GM19463 (cell line): Measurements from ENCODE around the gene LPCAT3.
"Not testable (repeated sequence)": the region's sequence is repeated elsewhere in the genome, so short reads cannot be mapped to it uniquely, and the experiment has no call there.

Experiments used
- ATAC-seq: cut with Tn5 transposase; IDR thresholded peaks from one replicate; pipeline ENCODE4 v1.9.1; 2021; ENCODE audit warnings: mild to moderate bottlenecking, moderate library complexity; ENCODE audit not compliant: unreplicated experiment

The LPCAT3 gene, protein sequence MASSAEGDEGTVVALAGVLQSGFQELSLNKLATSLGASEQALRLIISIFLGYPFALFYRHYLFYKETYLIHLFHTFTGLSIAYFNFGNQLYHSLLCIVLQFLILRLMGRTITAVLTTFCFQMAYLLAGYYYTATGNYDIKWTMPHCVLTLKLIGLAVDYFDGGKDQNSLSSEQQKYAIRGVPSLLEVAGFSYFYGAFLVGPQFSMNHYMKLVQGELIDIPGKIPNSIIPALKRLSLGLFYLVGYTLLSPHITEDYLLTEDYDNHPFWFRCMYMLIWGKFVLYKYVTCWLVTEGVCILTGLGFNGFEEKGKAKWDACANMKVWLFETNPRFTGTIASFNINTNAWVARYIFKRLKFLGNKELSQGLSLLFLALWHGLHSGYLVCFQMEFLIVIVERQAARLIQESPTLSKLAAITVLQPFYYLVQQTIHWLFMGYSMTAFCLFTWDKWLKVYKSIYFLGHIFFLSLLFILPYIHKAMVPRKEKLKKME

DNA sequence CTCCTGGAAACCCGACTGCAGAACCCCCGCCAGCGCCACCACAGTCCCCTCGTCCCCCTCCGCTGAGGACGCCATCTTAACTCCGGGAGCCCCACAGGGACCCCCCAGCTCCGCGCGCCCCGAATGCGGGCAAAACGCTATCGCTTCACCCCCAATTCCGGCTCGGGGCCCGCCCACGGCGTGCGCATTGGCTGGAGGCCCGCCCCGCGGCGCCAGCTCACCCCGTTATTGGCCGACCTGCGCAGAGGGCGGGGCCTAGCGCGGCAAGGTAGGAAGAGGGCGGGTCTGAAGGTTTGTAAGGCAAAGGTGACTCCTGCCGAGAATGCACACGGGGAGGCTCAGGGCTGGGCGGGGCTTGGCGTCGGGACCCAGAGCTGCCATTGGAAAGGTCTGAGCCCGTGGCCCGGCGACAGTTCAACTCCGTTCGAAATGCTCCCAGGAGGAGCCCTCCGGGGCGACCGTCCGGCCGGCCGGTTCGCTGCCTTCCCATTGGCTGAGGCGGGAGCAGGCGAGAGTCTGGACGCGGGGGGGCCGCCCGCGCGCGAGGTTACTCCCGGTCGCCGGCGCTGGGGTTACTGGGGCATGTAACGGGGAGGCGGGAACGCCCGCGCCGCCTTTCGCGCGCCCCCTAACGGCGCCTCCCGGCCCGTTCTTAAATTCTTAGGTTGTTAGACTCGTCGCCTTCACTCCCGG lies at the start of gene LPCAT3:
Gene LPCAT3 (minus strand): TSS at position 127 of the 693 bp plus-strand sequence. CDS start 52 bp downstream, at position 75.
- ATAC-seq, result peak; percentile 96

DNA sequence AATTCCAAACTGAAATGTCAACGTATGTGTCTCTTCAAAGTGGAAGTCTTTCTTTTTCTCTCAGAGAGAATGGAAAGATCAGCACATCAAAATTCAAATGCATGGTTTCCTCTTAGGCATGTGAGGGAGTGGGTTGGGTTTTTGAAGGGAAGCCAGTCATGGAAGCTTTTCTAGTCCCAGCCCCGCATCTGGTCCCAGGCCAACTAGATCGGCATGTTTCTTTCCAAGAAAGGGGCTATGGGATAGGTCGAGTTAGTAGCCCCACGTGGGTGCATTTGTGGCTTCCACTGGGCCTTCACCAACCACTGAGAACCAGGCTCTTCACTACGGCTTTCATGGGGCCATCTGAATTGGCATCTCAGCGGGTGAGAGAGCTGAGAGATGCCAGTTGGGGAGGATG lies 48.8 kb upstream of the LPCAT3 start:
- no peak for ATAC-seq

DNA sequence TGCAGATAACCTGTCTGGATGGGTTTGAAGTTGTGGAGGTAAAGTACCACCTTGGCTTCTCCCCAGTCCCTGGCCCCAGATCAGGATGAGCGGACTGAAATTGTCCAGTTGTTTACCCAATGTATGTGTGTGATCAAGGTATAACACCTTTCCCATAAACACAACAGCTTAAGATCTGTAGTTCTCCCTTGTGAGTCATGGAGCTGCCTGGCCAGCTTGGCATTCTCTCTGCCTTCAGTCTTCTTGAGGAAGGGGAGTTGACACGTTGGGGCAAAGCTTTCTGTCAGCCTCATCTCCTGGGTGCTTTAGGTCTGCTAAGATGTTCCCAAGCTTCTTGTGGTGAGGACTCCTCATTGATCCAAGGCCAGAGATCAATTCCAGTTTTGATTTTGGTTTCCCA lies 48.3 kb upstream of the LPCAT3 start:
- ATAC-seq, result no peak

DNA sequence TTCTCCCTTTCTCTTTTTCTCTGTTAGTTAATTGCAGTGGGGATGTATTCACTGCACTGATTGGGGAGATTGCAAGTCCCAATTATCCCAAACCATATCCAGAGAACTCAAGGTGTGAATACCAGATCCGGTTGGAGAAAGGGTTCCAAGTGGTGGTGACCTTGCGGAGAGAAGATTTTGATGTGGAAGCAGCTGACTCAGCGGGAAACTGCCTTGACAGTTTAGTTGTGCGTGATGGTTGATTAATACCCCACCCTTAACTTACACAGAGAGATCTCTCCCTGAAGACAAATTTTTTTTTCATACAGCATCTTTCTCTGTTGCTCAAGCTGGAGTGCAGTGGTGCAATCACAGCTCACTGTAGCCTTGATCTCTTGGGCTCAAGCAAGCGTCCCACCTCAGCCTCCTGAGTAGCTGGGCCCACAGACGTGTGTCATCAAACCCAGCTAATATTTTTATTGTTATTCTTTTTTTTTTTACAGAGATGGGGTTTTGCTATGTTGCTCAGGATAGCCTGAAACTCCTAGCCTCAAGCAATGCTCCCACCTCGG lies 46.9 kb upstream of the LPCAT3 start:
- ATAC-seq, result no peak

DNA sequence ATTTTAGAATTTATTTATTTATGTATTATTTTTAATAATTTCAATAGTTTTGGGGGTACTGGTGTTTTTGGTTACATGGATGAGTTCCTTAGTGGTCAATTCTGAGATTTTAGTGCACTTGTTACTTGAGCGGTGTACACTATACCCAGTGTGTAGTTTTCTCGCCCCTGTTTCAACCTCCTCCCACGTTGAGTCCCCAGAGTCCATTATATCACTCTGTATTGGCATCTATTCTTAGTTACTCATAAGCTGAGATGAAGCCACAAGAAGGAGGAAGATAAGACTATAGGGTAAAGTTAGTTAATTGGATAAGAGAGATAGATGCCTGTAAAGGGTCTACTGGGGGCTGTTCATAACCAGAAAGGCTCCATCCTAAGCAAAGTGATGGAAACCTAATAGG lies 46.2 kb upstream of the LPCAT3 start:
- no peak for ATAC-seq

DNA sequence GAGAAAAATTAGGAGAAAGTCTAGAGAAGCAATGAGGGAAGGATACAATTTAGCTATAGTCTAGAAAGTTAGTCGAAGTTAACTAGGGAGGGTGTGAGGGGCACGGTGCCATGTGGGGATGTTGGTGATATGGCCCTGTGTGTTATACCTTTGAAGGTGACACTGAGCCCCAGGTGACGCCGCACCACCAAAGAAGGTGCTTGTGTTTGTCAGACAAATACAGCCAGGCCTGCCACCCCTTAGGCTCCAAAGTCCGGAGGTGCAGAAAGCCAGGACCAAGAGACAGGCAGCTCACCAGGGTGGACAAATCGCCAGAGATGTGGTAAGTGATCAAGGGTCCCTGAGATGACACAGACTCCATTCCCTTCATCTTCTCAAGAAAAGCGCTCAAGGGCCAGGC lies 43.3 kb upstream of the LPCAT3 start:
- ATAC-seq, result no peak

DNA sequence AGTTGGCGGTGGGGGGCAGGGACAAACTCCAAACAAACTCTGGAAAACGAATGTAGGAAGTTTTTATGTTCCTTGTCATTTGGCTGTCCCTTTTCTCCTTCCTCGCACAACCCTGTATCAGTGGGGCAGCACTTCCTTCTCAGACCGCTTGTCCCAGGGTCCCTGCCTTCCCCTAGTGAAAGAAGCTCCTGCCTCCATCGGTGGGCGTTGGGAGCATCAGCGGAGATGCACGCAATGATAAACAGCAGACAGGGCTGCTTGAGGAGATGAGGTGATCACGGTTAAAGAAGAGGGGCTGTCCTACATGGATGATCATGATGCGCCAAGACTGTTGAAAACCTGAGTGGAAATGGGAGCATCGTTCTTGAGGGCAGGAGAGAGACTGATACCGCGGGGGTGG lies 42.9 kb upstream of the LPCAT3 start:
- no peak for ATAC-seq

DNA sequence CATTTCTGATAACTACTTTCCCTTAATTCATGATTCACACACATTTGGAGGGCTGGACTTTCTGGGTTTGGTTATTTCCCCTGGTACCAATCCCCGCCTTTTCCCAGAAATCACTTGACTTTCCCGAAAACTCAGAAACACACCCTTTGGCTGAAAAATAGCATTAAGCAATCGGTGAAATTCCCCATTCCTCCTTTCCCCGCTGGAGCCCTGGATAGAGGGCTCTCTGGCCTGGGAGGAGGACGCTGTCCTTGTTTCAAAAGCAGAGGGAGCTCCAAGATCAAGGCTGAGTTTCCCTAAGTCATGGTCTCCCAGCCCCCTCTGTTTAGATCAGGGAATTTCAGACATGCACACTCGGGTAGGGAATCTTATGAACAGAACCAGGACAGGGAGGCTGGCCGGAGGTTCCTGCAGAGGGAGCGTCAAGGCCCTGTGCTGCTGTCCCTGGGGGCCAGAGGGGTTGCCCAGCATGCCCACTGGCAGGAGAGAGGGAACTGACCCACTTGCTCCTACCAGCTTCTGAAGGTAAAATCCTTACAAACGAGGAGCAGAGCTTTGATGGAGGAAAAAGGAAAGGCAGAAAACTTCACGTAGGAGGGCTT lies 42.2 kb upstream of the LPCAT3 start, which contains the start of gene C1S:
Gene C1S (plus strand): TSS at position 366 of the 602 bp plus-strand sequence. CDS start 1,195 bp downstream, outside the sequence.
- no peak for ATAC-seq

DNA sequence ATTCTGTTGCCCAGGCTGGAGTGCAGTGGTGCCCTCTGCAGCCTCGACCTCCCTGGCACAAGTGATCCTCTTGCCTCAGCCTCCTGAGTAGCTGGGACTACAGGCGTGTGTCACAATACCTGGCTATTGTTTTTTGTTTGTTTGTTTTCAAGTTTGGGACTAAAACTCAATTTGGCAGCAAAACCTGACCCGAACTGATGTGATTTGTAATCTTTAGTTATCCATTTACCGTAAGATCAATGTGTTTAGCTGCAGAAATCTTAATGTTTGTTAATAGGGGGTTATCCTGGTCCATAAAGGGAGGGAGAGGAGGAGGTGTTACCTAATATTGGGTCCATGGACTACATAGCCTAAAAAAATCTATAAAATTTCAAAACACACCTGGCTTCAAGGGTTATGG lies 41.5 kb upstream of the LPCAT3 start:
- no peak for ATAC-seq

DNA sequence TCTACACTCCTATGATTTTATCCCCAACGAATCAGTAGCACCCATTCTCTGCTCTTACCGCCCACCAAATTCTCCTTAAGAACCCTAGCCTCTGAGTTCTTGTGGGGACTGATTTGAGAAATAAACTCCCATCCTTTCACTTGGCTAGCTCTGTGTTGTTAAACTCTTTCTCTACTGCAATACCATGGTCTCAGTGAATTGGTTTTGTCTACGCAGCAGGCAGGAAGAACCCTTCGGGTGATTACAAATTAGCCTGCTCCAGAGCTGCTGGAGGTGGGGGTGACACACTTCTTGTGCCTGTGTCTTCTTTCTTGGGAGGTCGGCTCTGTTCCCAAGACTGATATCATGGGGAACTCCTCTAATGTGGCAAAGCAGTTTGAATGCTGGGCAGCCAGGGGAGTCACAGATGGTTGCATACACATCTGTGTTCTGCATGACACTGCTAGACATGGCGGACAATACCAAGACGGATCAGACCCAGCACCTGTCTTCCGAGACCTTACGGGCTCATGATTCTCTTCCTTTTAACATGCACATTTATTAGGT lies 40.6 kb upstream of the LPCAT3 start:
- no peak for ATAC-seq

DNA sequence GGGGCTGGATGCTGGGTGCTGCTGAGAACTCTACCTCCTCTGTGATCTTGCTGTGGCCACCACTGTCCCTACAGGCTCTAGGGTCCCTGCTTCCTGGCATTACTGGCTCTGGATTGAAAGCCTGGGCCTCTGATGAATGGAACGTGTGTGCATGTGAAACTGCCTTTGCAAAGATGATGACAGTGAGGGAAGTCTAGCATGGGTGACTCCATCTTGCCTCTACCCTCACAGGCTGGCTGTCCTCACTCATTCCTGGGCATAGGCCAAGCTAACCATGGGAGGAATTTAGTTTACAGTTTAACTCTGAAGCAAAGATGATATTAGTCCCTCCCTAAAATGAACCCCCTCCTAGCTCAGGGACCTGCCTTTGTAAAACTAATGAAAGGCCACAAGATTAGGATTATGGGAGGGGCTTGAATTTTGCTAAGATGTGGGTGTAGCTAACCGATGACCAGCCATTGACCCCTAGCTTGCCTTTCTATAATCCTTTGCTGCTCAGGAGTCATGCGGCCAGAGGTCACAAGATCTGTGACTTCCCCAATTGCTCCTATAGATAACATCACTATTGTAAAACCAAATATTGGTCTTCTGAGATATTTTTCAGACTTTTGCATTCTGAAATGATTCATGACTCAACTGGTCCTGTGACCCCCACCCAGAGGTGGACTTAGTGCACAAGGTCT lies 40.0 kb upstream of the LPCAT3 start:
- ATAC-seq, result no peak

DNA sequence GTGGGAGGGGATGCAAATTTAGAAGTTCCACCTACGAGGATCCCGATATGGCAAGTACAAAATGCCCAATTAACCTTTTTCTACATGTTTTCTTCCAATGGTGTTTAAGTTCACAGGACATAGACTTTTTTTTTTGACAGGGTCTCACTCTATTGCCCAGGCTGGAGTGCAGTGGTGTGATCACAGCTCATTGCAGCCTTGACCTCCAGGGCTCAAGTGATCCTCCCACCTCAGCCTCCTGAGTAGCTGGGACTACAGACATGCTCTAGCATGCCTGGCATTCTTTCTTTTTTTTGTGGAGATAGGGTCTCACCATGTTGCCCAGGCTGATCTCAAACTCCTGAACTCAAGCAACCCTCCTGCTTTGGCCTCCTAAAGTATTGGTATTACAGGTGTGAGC lies 37.5 kb upstream of the LPCAT3 start:
- ATAC-seq, result not testable (repeated sequence)

DNA sequence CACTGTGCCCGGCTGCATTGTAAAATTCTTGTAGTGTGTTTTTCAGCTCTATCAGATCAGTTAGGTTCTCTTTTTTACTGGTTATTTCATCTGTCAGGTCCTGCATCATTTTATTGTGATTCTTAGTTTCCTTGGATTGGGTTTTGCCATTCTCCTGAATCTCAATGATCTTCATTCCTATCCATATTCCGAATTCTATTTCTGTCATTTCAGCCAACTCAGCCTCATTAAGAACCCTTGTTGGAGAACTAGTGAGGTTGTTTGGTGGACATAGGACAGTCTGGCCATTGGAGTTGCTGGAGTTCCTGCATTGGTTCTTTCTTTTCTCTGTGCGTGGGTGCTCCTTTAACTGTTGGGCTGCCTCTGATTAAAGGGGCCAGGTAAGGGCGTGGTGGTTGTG lies 36.6 kb upstream of the LPCAT3 start:
- no peak for ATAC-seq

DNA sequence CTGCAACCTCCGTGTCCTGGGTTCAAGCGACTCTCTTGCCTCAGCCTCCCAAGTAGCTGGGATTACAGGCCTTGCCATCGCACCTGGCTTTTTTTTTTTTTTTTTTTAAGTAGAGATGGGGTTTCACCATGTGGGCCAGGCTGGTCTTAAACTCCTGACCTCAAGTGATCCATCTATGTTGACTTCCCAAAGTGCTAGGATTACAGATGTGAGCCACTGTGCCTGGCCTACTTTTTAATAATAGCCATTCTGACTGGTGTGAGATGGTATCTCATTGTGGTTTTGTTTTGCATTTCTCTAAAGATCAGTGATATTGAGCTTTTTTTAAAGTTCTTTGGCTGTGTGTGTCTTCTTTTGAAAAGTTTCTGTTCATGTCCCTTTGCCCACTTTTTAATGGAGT lies 31.7 kb upstream of the LPCAT3 start:
- not testable (repeated sequence) for ATAC-seq

DNA sequence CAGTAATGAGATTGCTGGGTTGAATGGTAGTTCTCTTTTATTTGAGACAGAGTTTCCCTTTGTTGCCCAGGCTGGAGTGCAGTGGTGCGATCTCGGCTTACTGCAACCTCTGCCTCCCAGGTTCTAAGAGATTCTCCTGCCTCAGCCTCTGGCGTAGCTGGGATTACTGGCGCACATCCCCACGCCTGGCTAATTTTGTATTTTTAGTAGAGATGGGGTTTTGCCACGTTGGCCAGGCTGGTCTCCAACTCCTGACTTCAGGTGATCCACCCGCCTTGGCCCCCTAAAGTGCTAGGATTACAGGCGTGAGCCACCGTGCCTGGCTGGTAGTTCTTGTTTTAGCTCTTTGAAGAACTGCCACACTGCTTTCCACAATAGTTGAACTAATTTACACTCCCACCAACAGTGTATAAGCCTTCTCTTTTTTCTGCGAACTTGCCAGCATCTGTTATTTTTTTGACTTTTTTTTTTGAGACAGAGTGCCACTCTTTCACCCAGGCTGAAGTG lies 31.2 kb upstream of the LPCAT3 start:
- ATAC-seq, result not testable (repeated sequence)

DNA sequence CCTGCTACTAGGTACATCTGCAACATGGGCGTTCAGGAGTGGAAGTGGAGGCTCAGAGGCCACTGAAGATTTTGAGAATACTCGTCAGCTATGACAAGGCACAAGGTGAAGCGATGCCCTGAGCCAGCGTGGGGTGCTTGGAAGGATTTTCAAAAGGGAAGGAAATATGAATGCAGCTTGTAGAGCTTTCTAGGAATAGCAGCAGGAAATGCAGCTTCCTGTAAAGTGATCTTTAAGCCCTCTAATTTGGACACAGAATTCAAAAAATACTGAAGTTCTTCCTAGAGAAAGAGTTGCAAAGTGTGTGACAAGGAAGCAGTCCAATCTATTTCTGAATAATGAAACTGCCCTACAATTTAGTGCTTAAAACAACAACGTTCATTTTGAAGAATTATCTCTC lies 29.0 kb upstream of the LPCAT3 start:
- ATAC-seq, result no peak

DNA sequence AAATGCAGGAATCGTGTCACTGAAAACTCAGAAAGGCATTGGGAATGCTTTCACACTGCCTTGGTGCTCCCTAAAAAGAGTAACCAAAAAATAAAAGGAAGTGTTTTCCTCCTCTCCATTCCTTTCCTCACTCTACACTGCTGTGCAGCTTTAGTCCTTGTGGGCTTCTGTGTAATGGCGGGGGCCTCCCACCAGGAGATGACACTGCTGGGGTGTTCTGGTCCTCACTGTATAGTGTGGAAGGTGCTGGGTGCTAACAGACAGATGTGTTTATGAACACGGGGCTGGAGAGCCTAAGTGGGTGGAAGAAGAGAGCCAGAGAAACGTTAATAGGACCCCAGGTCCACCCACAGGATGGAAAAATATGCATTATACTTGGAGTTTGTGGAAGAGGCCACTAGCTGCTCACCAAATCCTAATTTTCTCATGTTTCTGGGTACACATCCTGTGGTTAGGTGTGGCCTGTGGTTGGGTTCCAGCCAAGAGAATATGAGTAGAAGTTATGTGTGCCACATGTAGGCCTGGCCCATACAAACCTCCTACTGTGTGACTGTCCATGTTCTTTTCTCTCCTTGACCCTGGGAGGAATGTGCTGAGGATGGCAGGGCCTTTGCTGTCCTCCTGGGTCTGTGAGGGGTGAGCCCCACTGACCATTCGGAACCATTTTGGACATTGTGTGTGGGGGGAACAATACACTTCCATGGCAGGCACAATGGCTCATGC lies 28.3 kb upstream of the LPCAT3 start:
- ATAC-seq, result no peak

DNA sequence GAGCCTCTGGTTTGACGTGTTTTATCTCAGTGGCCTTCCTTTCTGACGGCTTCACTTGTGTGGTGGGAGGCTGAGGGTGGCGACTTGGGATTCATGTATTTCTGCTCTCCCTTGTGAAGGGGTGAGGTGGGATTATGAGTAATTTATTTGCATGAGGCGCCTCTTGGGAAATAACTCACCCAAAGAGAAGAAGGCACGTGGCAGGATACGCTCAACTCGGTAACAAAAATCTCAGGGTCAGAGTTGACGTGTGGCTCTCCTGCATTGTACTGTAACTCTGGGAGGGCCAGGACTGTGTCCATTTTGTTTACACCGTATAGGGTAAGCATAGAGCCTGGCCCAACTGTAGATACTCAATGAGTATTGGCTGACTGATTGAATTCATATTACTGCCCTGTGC lies 27.6 kb upstream of the LPCAT3 start:
- no peak for ATAC-seq

DNA sequence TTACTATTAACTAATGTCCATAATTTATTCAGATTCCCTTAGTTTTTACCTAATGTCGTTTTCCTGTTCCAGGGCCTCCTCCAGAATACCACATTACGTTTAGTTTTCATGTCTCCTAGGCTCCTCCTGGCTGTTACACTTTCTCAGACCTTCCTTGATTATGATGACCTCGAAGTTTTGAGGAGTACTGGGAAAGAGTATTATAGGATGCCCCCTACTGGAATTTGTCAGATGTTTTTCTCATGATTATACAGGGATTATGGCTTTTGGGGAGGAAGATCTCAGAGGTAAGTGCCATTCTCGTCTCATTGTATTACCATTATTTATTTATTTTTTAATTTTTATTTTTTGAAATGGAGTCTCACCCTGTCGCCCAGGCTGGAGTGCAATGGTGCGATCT lies 24.6 kb upstream of the LPCAT3 start:
- ATAC-seq, result no peak

DNA sequence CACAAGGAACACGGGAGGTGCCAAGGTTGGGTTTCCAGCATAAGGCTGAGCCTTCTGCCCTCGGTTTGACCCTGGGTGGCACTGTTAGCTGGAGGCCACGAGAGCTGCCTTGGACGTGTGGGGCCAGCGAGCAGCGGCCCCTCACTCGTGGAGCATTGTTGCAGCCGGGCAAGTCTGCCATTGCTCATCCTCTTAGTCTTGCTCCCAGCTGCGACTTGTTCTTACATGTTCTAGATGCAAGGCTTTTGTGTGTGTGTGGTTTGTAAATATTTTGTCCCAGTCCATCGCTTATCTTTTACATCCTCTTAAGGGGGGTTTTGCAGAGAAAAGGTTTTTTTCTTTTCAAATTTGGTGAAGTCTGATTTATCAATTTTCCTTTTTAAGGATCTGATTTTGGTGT lies 21.1 kb upstream of the LPCAT3 start:
- no peak for ATAC-seq
